ENCODE results near the gene TNFSF13.

The TNFSF13 gene
- long read RNA-seq, donor 1, partial matches to known transcripts = 0 of 4 reads
- long read RNA-seq, donor 1, other reads (novel, unspliced or antisense) = 0 of 4 reads
- long read RNA-seq, donor 2, partial matches to known transcripts = 0 of 1 reads
- long read RNA-seq, donor 2, other reads (novel, unspliced or antisense) = 0 of 1 reads
- long read RNA-seq, donor 3, partial matches to known transcripts = 0 of 4 reads
- long read RNA-seq, donor 3, other reads (novel, unspliced or antisense) = 0 of 4 reads
- long read RNA-seq, donor 4, partial matches to known transcripts = 0 of 1 reads
- long read RNA-seq, donor 4, other reads (novel, unspliced or antisense) = 0 of 1 reads
- long read RNA-seq, donor 5, partial matches to known transcripts = 0 of 2 reads
- long read RNA-seq, donor 5, other reads (novel, unspliced or antisense) = 0 of 2 reads
- long read RNA-seq, donor 6, partial matches to known transcripts = 0 of 1 reads
- long read RNA-seq, donor 6, other reads (novel, unspliced or antisense) = 0 of 1 reads
- long read RNA-seq, donor 7 = 0 reads
- long read RNA-seq, donor 8, partial matches to known transcripts = 0 of 3 reads
- long read RNA-seq, donor 8, other reads (novel, unspliced or antisense) = 0 of 3 reads

GRCh38 chr17:7558544-7559319 is at the start of gene TNFSF13:
Gene TNFSF13, plus strand, starts transcription at chr17:7558750. Its CDS starts 290 bp downstream, at chr17:7559040.
- DNase-seq = no peak

- DNase-seq = no peak
Measured at GRCh38 chr17:7508846-7509245, 49.7 kb upstream of the TNFSF13 start.

GRCh38 chr17:7509937-7510336 is 48.6 kb upstream of the TNFSF13 start:
- no peak for DNase-seq

- no peak for DNase-seq
Measured at GRCh38 chr17:7511108-7511507, 47.4 kb upstream of the TNFSF13 start.

GRCh38 chr17:7512105-7512504 is 46.4 kb upstream of the TNFSF13 start:
- no peak for DNase-seq

- no peak for DNase-seq
Measured at GRCh38 chr17:7512824-7513540, 45.6 kb upstream of the TNFSF13 start.

GRCh38 chr17:7513850-7514419 is 44.6 kb upstream of the TNFSF13 start:
- DNase-seq = no peak

GRCh38 chr17:7515911-7516610 is 42.5 kb upstream of the TNFSF13 start:
- no peak for DNase-seq

- no peak for DNase-seq
Measured at GRCh38 chr17:7523033-7523432, 35.5 kb upstream of the TNFSF13 start.

- DNase-seq = no peak
Measured at GRCh38 chr17:7528842-7529241, 29.7 kb upstream of the TNFSF13 start.

- no peak for DNase-seq
Measured at GRCh38 chr17:7530023-7530900, 28.3 kb upstream of the TNFSF13 start.

- no peak for DNase-seq
Measured at GRCh38 chr17:7538050-7538449, 20.5 kb upstream of the TNFSF13 start.

GRCh38 chr17:7538891-7539545 is 19.5 kb upstream of the TNFSF13 start:
- DNase-seq = no peak

- DNase-seq = no peak
Measured at GRCh38 chr17:7541074-7541621, 17.4 kb upstream of the TNFSF13 start.

- DNase-seq = no peak
Measured at GRCh38 chr17:7544911-7545310, 13.6 kb upstream of the TNFSF13 start.

GRCh38 chr17:7548585-7549400 is 9.8 kb upstream of the TNFSF13 start, which contains the start of gene TNFSF12:
Gene TNFSF12, plus strand, starts transcription at chr17:7549058. Its CDS starts 96 bp downstream, at chr17:7549154.
- peak; percentile 74 for DNase-seq

GRCh38 chr17:7549401-7550055 is 9.0 kb upstream of the TNFSF13 start:
- DNase-seq = no peak

- no peak for DNase-seq
Measured at GRCh38 chr17:7550344-7550743, 8.2 kb upstream of the TNFSF13 start.
